H1 (cell line): ENCODE results near the gene THAP5. TPM values are rescaled to one million over a fixed set of nuclear protein-coding genes. Genes with fewer than 3 reads are reported as not detected.

Experiments
- CTCF ChIA-PET: fragments of 300-600 bp; sonication (Branson Sonifier 250); formaldehyde crosslinking; loops from one replicate; lab custom pipeline; 2021; ENCODE audit not compliant: partially characterized antibody; lab: Charles Lee
- POLR2A ChIA-PET: fragments of 300-600 bp; sonication (Branson Sonifier 250); formaldehyde crosslinking; loops from one replicate; lab custom pipeline; 2021; ENCODE audit warnings: inconsistent platforms; ENCODE audit not compliant: partially characterized antibody; lab: Charles Lee
- DNase-seq, 2 experiments: peaks; one replicate each; pipeline versions ENCODE4 v3.0.0 to v3.0.0-alpha.2; 2010 to 2022; ENCODE audit warnings: low spot score in 2 of 2, low read depth in 1 of 2, mixed read lengths in 1 of 2
- FAIRE-seq: peaks from 2 replicates; lab custom pipeline; 2011; peaks lifted over from hg19 to GRCh38; lab: Jason Lieb, UNC
- H2AFZ ChIP-seq: 2 replicates; pipeline ENCODE4 v1.8.1; 2012; ENCODE audit warnings: low read length, inconsistent platforms
- H2AK5ac ChIP-seq: 2 replicates; pipeline ENCODE4 v1.6.1; 2013; ENCODE audit warnings: low read depth, low read length
- H2BK120ac ChIP-seq: replicated peaks from 2 replicates; pipeline ENCODE3; 2013; ENCODE audit warnings: low read depth, low read length, inconsistent platforms
- H2BK12ac ChIP-seq: 2 replicates; pipeline ENCODE4 v1.6.1; 2013; ENCODE audit warnings: low read depth, low read length
- H2BK15ac ChIP-seq: 2 replicates; pipeline ENCODE4 v1.6.1; 2013; ENCODE audit warnings: low read length
- H2BK20ac ChIP-seq: 2 replicates; pipeline ENCODE4 v1.6.1; 2013; ENCODE audit warnings: low read length
- H2BK5ac ChIP-seq: 2 replicates; pipeline ENCODE4 v1.6.1; 2013; ENCODE audit warnings: low read depth, low read length
- H3K14ac ChIP-seq: 2 replicates; pipeline ENCODE4 v1.6.1; 2013; ENCODE audit warnings: inconsistent platforms; ENCODE audit not compliant: insufficient read length
- H3K18ac ChIP-seq: 2 replicates; pipeline ENCODE4 v1.6.1; 2013; ENCODE audit warnings: low read length; ENCODE audit errors: extremely low read depth
- H3K23ac ChIP-seq: 2 replicates; pipeline ENCODE4 v1.6.1; 2013; ENCODE audit warnings: inconsistent platforms; ENCODE audit not compliant: insufficient read length
- H3K23me2 ChIP-seq: 2 replicates; pipeline ENCODE4 v1.6.1; 2013; ENCODE audit warnings: low read depth, low read length
- H3K27ac ChIP-seq: 2 replicates; pipeline ENCODE4 v1.6.1; 2011; ENCODE audit warnings: low read depth, low read length, inconsistent platforms
- H3K27me3 ChIP-seq, 4 experiments: replicated peaks in 1 of 4; 1 replicate in 1 of 4; 2 replicates in 3 of 4; pipeline versions ENCODE4 v1.6.1 to v1.8.1; 2011 to 2013; ENCODE audit warnings: low read length in 3 of 4, mild to moderate bottlenecking in 3 of 4, inconsistent platforms in 2 of 4, mixed read lengths in 2 of 4, moderate library complexity in 1 of 4; ENCODE audit not compliant: control insufficient read depth in 3 of 4, insufficient read depth in 3 of 4; ENCODE audit errors: extremely low read depth in 1 of 4
- H3K36me3 ChIP-seq, 4 experiments: 2 replicates each; pipeline versions ENCODE4 v1.6.1 to v1.8.1; 2011 to 2013; ENCODE audit warnings: mild to moderate bottlenecking in 4 of 4, low read length in 3 of 4, moderate library complexity in 2 of 4, control low read depth in 1 of 4, inconsistent platforms in 1 of 4; ENCODE audit not compliant: insufficient read depth in 4 of 4, control insufficient read depth in 2 of 4
- H3K4ac ChIP-seq: replicated peaks from 2 replicates; pipeline ENCODE3; 2013; ENCODE audit warnings: low read length, low read depth, mixed read lengths, inconsistent platforms; ENCODE audit not compliant: insufficient read length
- H3K4me1 ChIP-seq, 4 experiments: replicated peaks in 1 of 4; 1 replicate in 1 of 4; 2 replicates in 3 of 4; pipeline versions ENCODE4 v1.6.1 to v1.8.1; 2011 to 2013; ENCODE audit warnings: low read length in 3 of 4, inconsistent platforms in 2 of 4, mixed read lengths in 1 of 4; ENCODE audit not compliant: insufficient read depth in 4 of 4, control insufficient read depth in 3 of 4
- H3K4me2 ChIP-seq, 2 experiments: 2 replicates each; pipeline versions ENCODE4 v1.6.1 to v1.8.1; 2011 to 2013; ENCODE audit warnings: low read depth in 2 of 2, low read length in 2 of 2, control low read depth in 1 of 2, inconsistent platforms in 1 of 2, mild to moderate bottlenecking in 1 of 2; ENCODE audit not compliant: insufficient read depth in 1 of 2
- H3K4me3 ChIP-seq, 4 experiments: fragments of 200-600, 300-600 bp in 1 of 4; sonication (generic), shearing (Covaris generic), sonication (Bioruptor Twin) in 1 of 4; 2 replicates each; pipeline versions ENCODE4 v1.5.1 to v1.8.1; 2011 to 2016; ENCODE audit warnings: low read length in 4 of 4, low read depth in 3 of 4, control low read depth in 2 of 4, inconsistent platforms in 2 of 4, mild to moderate bottlenecking in 2 of 4, mixed read lengths in 1 of 4, moderate library complexity in 1 of 4; ENCODE audit not compliant: insufficient read depth in 2 of 4; ENCODE audit errors: extremely low read depth in 1 of 4
- H3K56ac ChIP-seq: replicated peaks from 2 replicates; pipeline ENCODE3; 2013; ENCODE audit warnings: low read depth, mild to moderate bottlenecking, mixed read lengths, low read length, inconsistent platforms; ENCODE audit not compliant: insufficient read length
- H3K79me1 ChIP-seq: 2 replicates; pipeline ENCODE4 v1.6.1; 2013; ENCODE audit warnings: low read depth, low read length, control low read depth
- H3K79me2 ChIP-seq, 2 experiments: 2 replicates each; pipeline versions ENCODE4 v1.6.1 to v1.8.1; 2012 to 2013; ENCODE audit warnings: low read length in 2 of 2, mild to moderate bottlenecking in 2 of 2, inconsistent platforms in 1 of 2; ENCODE audit not compliant: insufficient read depth in 2 of 2, control insufficient read depth in 1 of 2
- H3K9ac ChIP-seq, 4 experiments: replicated peaks in 1 of 4; 1 replicate in 1 of 4; 2 replicates in 3 of 4; pipeline versions ENCODE4 v1.6.1 to v1.8.1; 2011 to 2013; ENCODE audit warnings: low read depth in 3 of 4, low read length in 3 of 4, control low read depth in 2 of 4, mild to moderate bottlenecking in 2 of 4, moderate library complexity in 2 of 4, inconsistent platforms in 1 of 4; ENCODE audit errors: extremely low read depth in 1 of 4
- H3K9me3 ChIP-seq, 2 experiments: 2 replicates each; pipeline versions ENCODE4 v1.6.1 to v1.8.1; 2012 to 2013; ENCODE audit warnings: mild to moderate bottlenecking in 2 of 2, moderate library complexity in 2 of 2, control low read depth in 1 of 2, inconsistent platforms in 1 of 2, low read depth in 1 of 2, low read length in 1 of 2, mixed read lengths in 1 of 2; ENCODE audit not compliant: insufficient read depth in 2 of 2
- H4K20me1 ChIP-seq, 2 experiments: replicated peaks in 1 of 2; 2 replicates each; pipeline versions ENCODE3 to v1.8.1; 2011 to 2013; ENCODE audit warnings: inconsistent platforms in 2 of 2, low read length in 2 of 2, mild to moderate bottlenecking in 1 of 2; ENCODE audit not compliant: insufficient read depth in 2 of 2, control insufficient read depth in 1 of 2
- H4K5ac ChIP-seq: 2 replicates; pipeline ENCODE4 v1.6.1; 2013; ENCODE audit warnings: low read length, low read depth, mixed read lengths, inconsistent platforms; ENCODE audit not compliant: insufficient read length
- H4K8ac ChIP-seq: 2 replicates; pipeline ENCODE4 v1.8.0; 2013; ENCODE audit warnings: mild to moderate bottlenecking, moderate library complexity, low read length, inconsistent platforms; ENCODE audit not compliant: insufficient read depth; ENCODE audit errors: extremely low read depth
- H4K91ac ChIP-seq: replicated peaks from 2 replicates; pipeline ENCODE3; 2013; ENCODE audit warnings: low read length, mixed read lengths, inconsistent platforms; ENCODE audit not compliant: insufficient read length
- ASH2L ChIP-seq: fragments of 200-600, 300-600 bp; sonication (generic); IDR thresholded peaks from one replicate; pipeline ENCODE4 v1.7.1; 2017; ENCODE audit warnings: low read length
- CBX5 ChIP-seq: fragments of 300-800, 300-1000 bp; sonication (generic); IDR thresholded peaks from 2 replicates; pipeline ENCODE4 v1.7.1; 2016; ENCODE audit warnings: antibody characterized with exemption, low read length, low read depth
- CHD1 ChIP-seq: IDR thresholded peaks from 2 replicates; pipeline ENCODE4 v1.6.1; 2012; ENCODE audit warnings: low read depth, low read length, improper control_type of control experiment
- EP300 ChIP-seq, 2 experiments: IDR thresholded peaks; 1 replicate in 1 of 2; 2 replicates in 1 of 2; pipeline ENCODE4 v1.6.1; 2011 to 2012; ENCODE audit warnings: low read depth in 2 of 2, low read length in 2 of 2, mild to moderate bottlenecking in 2 of 2, borderline replicate concordance in 1 of 2, inconsistent platforms in 1 of 2, moderate library complexity in 1 of 2
- GABPA ChIP-seq: IDR thresholded peaks from 2 replicates; pipeline ENCODE4 v1.6.1; 2011; ENCODE audit warnings: mild to moderate bottlenecking, low read length, moderate library complexity, borderline replicate concordance; ENCODE audit not compliant: insufficient read depth
- KDM5A ChIP-seq: fragments of 200-600 bp; IDR thresholded peaks from 2 replicates; pipeline ENCODE4 v1.7.1; 2012; ENCODE audit warnings: mild to moderate bottlenecking, low read length, inconsistent platforms, mixed read lengths
- PHF8 ChIP-seq: fragments of 200-600 bp; sonication (generic); conservative IDR thresholded peaks from 2 replicates; pipeline ENCODE4 v1.7.1; 2012; ENCODE audit warnings: low read depth, mild to moderate bottlenecking, inconsistent platforms, low read length, moderate library complexity
- POLR2A ChIP-seq, 2 experiments: IDR thresholded peaks; 1 replicate in 1 of 2; 2 replicates in 1 of 2; pipeline ENCODE4 v1.6.1; 2011; ENCODE audit warnings: low read depth in 2 of 2, low read length in 2 of 2, mild to moderate bottlenecking in 2 of 2; ENCODE audit errors: control extremely low read depth in 1 of 2
- RFX5 ChIP-seq: IDR thresholded peaks from 2 replicates; pipeline ENCODE4 v1.6.1; 2011; ENCODE audit warnings: low read depth, low read length, improper control_type of control experiment, borderline replicate concordance
- SIN3A ChIP-seq, 2 experiments: IDR thresholded peaks in 1 of 2; conservative IDR thresholded peaks in 1 of 2; 2 replicates each; pipeline ENCODE4 v1.6.1; 2011 to 2012; ENCODE audit warnings: low read length in 2 of 2, improper control_type of control experiment in 1 of 2, low read depth in 1 of 2, mild to moderate bottlenecking in 1 of 2
- SP2 ChIP-seq: IDR thresholded peaks from 2 replicates; pipeline ENCODE4 v1.6.1; 2012; ENCODE audit warnings: mild to moderate bottlenecking, low read length, inconsistent platforms
- TAF7 ChIP-seq: optimal IDR thresholded peaks from 2 replicates; pipeline ENCODE3; 2011; ENCODE audit warnings: low read depth, mild to moderate bottlenecking, inconsistent platforms, low read length, moderate library complexity, borderline replicate concordance
- WGBS, 2 experiments: shearing (Covaris generic) in 1 of 2; methylation state at CpG; one replicate each; pipeline versions ENCODE4 v1.1.6 to v1.1.7; 2013 to 2015; ENCODE audit warnings: low lambda C conversion rate in 2 of 2, mixed read lengths in 2 of 2, inconsistent platforms in 1 of 2, low coverage in 1 of 2, missing lambda C conversion rate in 1 of 2; ENCODE audit not compliant: insufficient replicate concordance in 2 of 2, insufficient coverage in 1 of 2, insufficient read length in 1 of 2; ENCODE audit errors: extremely low coverage in 1 of 2, missing lambda C conversion rate in 1 of 2; 5-methylcytosine and 5-hydroxymethylcytosine counted together
- polyA plus RNA-seq, 7 experiments: library from polyadenylated mRNA; depleted of rRNA in 3 of 7; stranded (reverse) in 5 of 7; unstranded in 2 of 7; fragments of >200 nt in 5 of 7; fragments of 200-250 nt in 2 of 7; gene quantifications; 1 replicate in 5 of 7; 2 replicates in 1 of 7; 4 replicates in 1 of 7; pipeline versions ENCODE4 v1.2.1 to v1.2.3, GENCODE V29; 2011 to 2013; ENCODE audit warnings: missing spikeins in 2 of 7, mixed read lengths in 2 of 7
- total RNA-seq: library from RNA; stranded (reverse); fragmentation: NEBNext Ultra II Directional; extraction: Animal tissue kit (Norgen Biotek cat#: 25700); gene quantifications from 2 replicates; pipeline ENCODE4 v1.2.1, GENCODE V29; 2021
- TF ChIP-seq, protein P1 (sequence below): IDR thresholded peaks from 2 replicates; pipeline ENCODE4 v1.6.1; 2011; ENCODE audit warnings: low read depth, mild to moderate bottlenecking, low read length; ENCODE audit not compliant: insufficient read depth

Gene THAP5
- total and polyA plus RNA-seq, 2 of the 8 experiments (the other 6 are each of a cell fraction or from before 2014, with no cell fraction given) = 3.9 to 24.2 TPM

DNA sequence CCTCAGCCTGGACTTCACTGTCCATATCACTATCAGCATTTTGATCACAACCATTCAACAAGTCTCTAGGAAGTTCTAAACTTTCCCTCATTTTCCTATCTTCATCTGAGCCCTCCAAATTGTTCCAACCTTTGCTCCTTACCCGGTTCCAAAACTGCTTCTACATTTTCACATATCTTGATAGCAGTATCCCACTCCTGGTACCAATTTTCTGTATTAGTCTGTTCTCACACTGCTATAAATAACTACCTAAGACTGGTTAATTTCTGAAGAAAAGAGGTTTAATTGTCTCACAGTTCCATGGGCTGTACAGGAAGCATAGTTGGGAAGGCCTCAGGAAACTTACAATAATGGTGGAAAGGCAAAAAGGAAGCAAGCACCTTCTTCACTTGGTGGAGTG is 11.9 kb downstream of the THAP5 start (continued):
- no peak for TF ChIP-seq ASH2L

DNA sequence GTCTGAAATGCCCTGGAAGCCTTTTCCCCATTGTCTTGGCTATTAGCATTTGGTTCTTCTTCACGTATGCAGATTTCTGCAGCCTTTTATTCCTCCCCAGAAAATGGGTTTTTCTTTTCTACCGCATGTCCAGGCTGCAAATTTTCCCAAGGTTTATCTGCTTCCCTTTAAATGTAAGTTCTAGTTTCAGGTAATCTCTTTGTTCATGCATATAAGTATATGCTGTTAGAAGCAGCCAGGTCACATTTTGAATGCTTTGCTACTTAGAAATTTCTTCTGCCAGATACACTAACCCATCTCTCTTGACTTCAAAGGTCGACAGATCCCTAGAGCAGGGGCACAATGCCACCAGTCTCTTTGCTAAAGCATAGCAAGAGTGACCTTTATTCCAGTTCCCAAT is 12.3 kb downstream of the THAP5 start:
- Histone ChIP-seq H3K23ac (no peak overlapping the region), H2BK120ac (no peak overlapping the region), H3K23me2 (no peaks in the 10 kb centered on the region), H4K91ac (no peak overlapping the region), H3K79me1 (no peaks in the 10 kb centered on the region), H4K20me1 (no peaks in the 10 kb centered on the region), H3K4ac (no peak overlapping the region), H4K8ac (no peak overlapping the region), H2AK5ac (no peak overlapping the region), H4K5ac (no peak overlapping the region), H3K79me2 (no peaks in the 10 kb centered on the region), H3K4me1 (no peaks in the 10 kb centered on the region), H2BK12ac (no peak overlapping the region), H3K18ac (no peak overlapping the region), H2BK5ac (no peak overlapping the region), H3K14ac (no peak overlapping the region), H2BK15ac (no peak overlapping the region), H3K9ac (no peak overlapping the region), H2AFZ (no peak overlapping the region), H2BK20ac (no peak overlapping the region), H3K27ac (no peak overlapping the region), H3K27me3 (no peaks in the 10 kb centered on the region), H3K36me3 (no peaks in the 10 kb centered on the region; a peak in 1 of 8 replicates), H3K9me3 (peaks cover 11 to 18% of the 10 kb centered on the region in 2 experiments), H3K4me3 (no peak overlapping the region), H3K56ac (no peak overlapping the region), H3K4me2 (no peak overlapping the region)
- CTCF ChIA-PET = no interaction called here
- WGBS, 2 experiments = 90% methylated on average over 3 of the region's 3 CpGs; no CpG with 5 or more reads in 1 of the 2 experiments
- FAIRE-seq (no peak), DNase-seq (no peak)
- POLR2A ChIA-PET = no interaction called here
- TF ChIP-seq, protein P1, sequence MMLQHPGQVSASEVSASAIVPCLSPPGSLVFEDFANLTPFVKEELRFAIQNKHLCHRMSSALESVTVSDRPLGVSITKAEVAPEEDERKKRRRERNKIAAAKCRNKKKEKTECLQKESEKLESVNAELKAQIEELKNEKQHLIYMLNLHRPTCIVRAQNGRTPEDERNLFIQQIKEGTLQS = no peak
- no peak for TF ChIP-seq EP300 (IDR thresholded peaks at IDR 0.05; ENCODE audit: borderline replicate concordance in 1 of 2, low read depth in 2 of 2, low read length in 2 of 2)
- TF ChIP-seq RFX5 = no peak
- TF ChIP-seq KDM5A = no peak
- TF ChIP-seq SP2 = no peak
- TF ChIP-seq TAF7 = no peak
- TF ChIP-seq SIN3A (conservative IDR thresholded peaks at IDR 0.05 in 1 of 2, IDR thresholded peaks at IDR 0.05 in 1 of 2; ENCODE audit: low read depth in 1 of 2, low read length in 2 of 2) = no peak
- no peak for TF ChIP-seq CBX5
- TF ChIP-seq PHF8 = no peak
- no peak for TF ChIP-seq POLR2A (IDR thresholded peaks at IDR 0.05; ENCODE audit: control extremely low read depth in 1 of 2, low read depth in 2 of 2, low read length in 2 of 2)
- TF ChIP-seq GABPA = no peak
- no peak for TF ChIP-seq CHD1
